ENCODE results near the gene TRIM33. TPM values are rescaled to one million over a fixed set of nuclear protein-coding genes. Genes with fewer than 3 reads are reported as not detected.

The TRIM33 gene
- total and polyA plus RNA-seq, 10 of the 15 experiments (the other 5 are each of a cell fraction or from before 2014, with no cell fraction given), result 9.0 to 40.3 (median 22.0) TPM

DNA sequence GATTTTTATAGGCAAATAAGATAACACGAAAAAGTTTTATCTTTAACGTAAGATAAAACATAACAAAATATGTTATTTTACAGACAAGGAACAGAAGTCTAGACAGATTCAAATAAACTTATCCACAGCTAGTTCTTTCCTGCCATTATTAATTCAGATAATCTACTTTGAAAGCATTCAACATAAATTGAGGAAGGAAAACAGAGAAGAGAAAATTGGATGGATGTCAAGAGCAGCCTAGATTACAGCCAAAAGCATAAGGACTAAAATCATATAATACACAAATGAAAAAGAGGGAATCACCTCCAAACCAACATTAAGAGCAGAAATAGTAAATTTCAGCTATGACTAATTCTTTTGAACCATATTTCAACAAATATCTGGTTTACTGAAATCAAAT, 15.5 kb downstream of the TRIM33 start (continued):
- TF ChIP-seq, protein P1, sequence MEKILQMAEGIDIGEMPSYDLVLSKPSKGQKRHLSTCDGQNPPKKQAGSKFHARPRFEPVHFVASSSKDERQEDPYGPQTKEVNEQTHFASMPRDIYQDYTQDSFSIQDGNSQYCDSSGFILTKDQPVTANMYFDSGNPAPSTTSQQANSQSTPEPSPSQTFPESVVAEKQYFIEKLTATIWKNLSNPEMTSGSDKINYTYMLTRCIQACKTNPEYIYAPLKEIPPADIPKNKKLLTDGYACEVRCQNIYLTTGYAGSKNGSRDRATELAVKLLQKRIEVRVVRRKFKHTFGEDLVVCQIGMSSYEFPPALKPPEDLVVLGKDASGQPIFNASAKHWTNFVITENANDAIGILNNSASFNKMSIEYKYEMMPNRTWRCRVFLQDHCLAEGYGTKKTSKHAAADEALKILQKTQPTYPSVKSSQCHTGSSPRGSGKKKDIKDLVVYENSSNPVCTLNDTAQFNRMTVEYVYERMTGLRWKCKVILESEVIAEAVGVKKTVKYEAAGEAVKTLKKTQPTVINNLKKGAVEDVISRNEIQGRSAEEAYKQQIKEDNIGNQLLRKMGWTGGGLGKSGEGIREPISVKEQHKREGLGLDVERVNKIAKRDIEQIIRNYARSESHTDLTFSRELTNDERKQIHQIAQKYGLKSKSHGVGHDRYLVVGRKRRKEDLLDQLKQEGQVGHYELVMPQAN (conservative IDR thresholded peaks at IDR 0.05), result no peak
- TF ChIP-seq ZNF217 (IDR thresholded peaks at IDR 0.05) (no peak), TCF7 (IDR thresholded peaks at IDR 0.05; ENCODE audit: borderline replicate concordance) (no peak), TBL1XR1 (IDR thresholded peaks at IDR 0.05; ENCODE audit: low read depth, low read length) (no peak), YY1 (IDR thresholded peaks at IDR 0.05; ENCODE audit: low read depth, low read length) (no peak), DPF2 (IDR thresholded peaks at IDR 0.05) (no peak), CREM (IDR thresholded peaks at IDR 0.05; ENCODE audit: low read depth) (no peak), HDGF (IDR thresholded peaks at IDR 0.05) (no peak)
- TF ChIP-seq, protein P2, sequence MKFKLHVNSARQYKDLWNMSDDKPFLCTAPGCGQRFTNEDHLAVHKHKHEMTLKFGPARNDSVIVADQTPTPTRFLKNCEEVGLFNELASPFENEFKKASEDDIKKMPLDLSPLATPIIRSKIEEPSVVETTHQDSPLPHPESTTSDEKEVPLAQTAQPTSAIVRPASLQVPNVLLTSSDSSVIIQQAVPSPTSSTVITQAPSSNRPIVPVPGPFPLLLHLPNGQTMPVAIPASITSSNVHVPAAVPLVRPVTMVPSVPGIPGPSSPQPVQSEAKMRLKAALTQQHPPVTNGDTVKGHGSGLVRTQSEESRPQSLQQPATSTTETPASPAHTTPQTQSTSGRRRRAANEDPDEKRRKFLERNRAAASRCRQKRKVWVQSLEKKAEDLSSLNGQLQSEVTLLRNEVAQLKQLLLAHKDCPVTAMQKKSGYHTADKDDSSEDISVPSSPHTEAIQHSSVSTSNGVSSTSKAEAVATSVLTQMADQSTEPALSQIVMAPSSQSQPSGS (IDR thresholded peaks at IDR 0.05; ENCODE audit: low read length), result no peak

DNA sequence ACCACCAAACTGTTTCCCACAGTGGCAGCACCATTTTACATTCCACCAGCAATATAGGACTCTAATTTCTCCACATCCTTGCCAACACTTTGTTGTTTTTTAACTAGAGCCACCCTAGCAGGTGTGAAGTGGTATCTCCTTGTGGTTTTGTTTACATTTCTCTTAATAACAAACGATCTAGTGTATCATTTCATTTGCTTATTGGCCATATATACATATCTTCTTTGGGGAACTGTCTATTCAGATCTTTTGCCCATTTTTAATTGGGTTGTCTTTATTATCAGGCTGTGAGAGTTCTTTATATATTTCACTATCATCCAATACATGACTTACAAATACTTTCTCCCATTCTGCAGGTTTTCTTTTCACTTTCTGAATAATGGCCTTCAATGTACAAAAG, 18.0 kb downstream of the TRIM33 start:
- Histone ChIP-seq H3K4me2 (ENCODE audit: control insufficient read depth, insufficient read depth) (no peak overlapping the region), H3K4me1 (ENCODE audit: control insufficient read depth, insufficient read depth, low read length) (no peaks in the 10 kb centered on the region), H3K4me3 (no peak overlapping the region), H2AFZ (ENCODE audit: control insufficient read depth, low read depth, low read length) (no peak overlapping the region), H3K9me3 (replicated peaks; ENCODE audit: control insufficient read depth, insufficient read depth, low read length) (peaks cover 6% of the 10 kb centered on the region; the same call in 2 of the 3 replicates), H3K79me2 (ENCODE audit: control insufficient read depth, insufficient read depth, low read length) (peaks cover 56% of the 10 kb centered on the region), H3K36me3 (ENCODE audit: control insufficient read depth in 2 of 2, insufficient read depth in 2 of 2, low read length in 1 of 2) (peaks cover 0 to 4% of the 10 kb centered on the region in 2 experiments; a peak in 2 of 4 replicates), H4K20me1 (ENCODE audit: control insufficient read depth, insufficient read depth) (no peaks in the 10 kb centered on the region), H3K27me3 (replicated peaks in 1 of 2; ENCODE audit: control insufficient read depth in 2 of 2, insufficient read depth in 2 of 2, low read length in 1 of 2) (no peaks in the 10 kb centered on the region), H3K27ac (ENCODE audit: control insufficient read depth, insufficient read depth) (no peak overlapping the region), H3K9ac (ENCODE audit: control insufficient read depth, insufficient read depth, low read length) (no peak overlapping the region)
- DNase-seq (ENCODE audit: low read depth, low spot score) (no peak), FAIRE-seq (no peak), ATAC-seq (no peak)
- intact Hi-C loops (cut with micrococcal nuclease; ENCODE audit: unreplicated experiment) (no loop called here), in situ Hi-C loops (cut with MboI) (no loop called here)
- 46% methylated on average over 1 of the region's 1 CpG for WGBS (ENCODE audit: insufficient coverage, insufficient replicate concordance, low lambda C conversion rate, missing lambda C conversion rate)
- RAD21 ChIA-PET (ENCODE audit: unreplicated experiment), result no interaction called here
- POLR2A ChIA-PET, result no interaction called here
- no TSS peak for BruUV-seq (replicated peaks)
- SMC1A ChIA-PET (ENCODE audit: uncharacterized antibody, unreplicated experiment), result no interaction called here
- CTCF ChIA-PET, result no interaction called here
- TF ChIP-seq, protein P3, sequence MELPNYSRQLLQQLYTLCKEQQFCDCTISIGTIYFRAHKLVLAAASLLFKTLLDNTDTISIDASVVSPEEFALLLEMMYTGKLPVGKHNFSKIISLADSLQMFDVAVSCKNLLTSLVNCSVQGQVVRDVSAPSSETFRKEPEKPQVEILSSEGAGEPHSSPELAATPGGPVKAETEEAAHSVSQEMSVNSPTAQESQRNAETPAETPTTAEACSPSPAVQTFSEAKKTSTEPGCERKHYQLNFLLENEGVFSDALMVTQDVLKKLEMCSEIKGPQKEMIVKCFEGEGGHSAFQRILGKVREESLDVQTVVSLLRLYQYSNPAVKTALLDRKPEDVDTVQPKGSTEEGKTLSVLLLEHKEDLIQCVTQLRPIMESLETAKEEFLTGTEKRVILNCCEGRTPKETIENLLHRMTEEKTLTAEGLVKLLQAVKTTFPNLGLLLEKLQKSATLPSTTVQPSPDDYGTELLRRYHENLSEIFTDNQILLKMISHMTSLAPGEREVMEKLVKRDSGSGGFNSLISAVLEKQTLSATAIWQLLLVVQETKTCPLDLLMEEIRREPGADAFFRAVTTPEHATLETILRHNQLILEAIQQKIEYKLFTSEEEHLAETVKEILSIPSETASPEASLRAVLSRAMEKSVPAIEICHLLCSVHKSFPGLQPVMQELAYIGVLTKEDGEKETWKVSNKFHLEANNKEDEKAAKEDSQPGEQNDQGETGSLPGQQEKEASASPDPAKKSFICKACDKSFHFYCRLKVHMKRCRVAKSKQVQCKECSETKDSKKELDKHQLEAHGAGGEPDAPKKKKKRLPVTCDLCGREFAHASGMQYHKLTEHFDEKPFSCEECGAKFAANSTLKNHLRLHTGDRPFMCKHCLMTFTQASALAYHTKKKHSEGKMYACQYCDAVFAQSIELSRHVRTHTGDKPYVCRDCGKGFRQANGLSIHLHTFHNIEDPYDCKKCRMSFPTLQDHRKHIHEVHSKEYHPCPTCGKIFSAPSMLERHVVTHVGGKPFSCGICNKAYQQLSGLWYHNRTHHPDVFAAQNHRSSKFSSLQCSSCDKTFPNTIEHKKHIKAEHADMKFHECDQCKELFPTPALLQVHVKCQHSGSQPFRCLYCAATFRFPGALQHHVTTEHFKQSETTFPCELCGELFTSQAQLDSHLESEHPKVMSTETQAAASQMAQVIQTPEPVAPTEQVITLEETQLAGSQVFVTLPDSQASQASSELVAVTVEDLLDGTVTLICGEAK (IDR thresholded peaks at IDR 0.05; ENCODE audit: borderline replicate concordance), result no peak
- no peak for TF ChIP-seq HCFC1 (IDR thresholded peaks at IDR 0.05; ENCODE audit: low read length)
- TF ChIP-seq, protein P4, sequence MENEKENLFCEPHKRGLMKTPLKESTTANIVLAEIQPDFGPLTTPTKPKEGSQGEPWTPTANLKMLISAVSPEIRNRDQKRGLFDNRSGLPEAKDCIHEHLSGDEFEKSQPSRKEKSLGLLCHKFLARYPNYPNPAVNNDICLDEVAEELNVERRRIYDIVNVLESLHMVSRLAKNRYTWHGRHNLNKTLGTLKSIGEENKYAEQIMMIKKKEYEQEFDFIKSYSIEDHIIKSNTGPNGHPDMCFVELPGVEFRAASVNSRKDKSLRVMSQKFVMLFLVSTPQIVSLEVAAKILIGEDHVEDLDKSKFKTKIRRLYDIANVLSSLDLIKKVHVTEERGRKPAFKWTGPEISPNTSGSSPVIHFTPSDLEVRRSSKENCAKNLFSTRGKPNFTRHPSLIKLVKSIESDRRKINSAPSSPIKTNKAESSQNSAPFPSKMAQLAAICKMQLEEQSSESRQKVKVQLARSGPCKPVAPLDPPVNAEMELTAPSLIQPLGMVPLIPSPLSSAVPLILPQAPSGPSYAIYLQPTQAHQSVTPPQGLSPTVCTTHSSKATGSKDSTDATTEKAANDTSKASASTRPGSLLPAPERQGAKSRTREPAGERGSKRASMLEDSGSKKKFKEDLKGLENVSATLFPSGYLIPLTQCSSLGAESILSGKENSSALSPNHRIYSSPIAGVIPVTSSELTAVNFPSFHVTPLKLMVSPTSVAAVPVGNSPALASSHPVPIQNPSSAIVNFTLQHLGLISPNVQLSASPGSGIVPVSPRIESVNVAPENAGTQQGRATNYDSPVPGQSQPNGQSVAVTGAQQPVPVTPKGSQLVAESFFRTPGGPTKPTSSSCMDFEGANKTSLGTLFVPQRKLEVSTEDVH (IDR thresholded peaks at IDR 0.05; ENCODE audit: low read depth, partially characterized antibody), result no peak
- TF ChIP-seq MTA3 (IDR thresholded peaks at IDR 0.05; ENCODE audit: borderline replicate concordance, low read length), result no peak
